A549 (cell line): ENCODE data around the gene TMSB10. TPM values are rescaled to one million over a fixed set of nuclear protein-coding genes. Genes with fewer than 3 reads are reported as not detected.
A peak's percentile ranks its signal among the peaks of the same experiment; 100 is the strongest.

Experiments
- ATAC-seq, 2 experiments: fragments of 200-7000 bp in 1 of 2; fragments of >200 bp in 1 of 2; cut with Nextera tagmentation in 1 of 2; cut with Tn5 transposase in 1 of 2; 3 replicates each; pipeline versions ENCODE4 v1.8.0 to v1.9.1; 2018 to 2020; ENCODE audit warnings: mild to moderate bottlenecking in 1 of 2, moderate library complexity in 1 of 2
- CTCF ChIA-PET: fragments of 300-600 bp; sonication (Branson Sonifier 250); formaldehyde crosslinking; extraction: SDS; loops from one replicate; lab custom pipeline; 2021; ENCODE audit warnings: antibody characterized with exemption, inconsistent platforms; lab: Yijun Ruan, JAX
- POLR2A ChIA-PET: fragments of 350-600 bp; formaldehyde crosslinking; extraction: SDS; loops from one replicate; lab custom pipeline; 2021; ENCODE audit warnings: antibody characterized with exemption, inconsistent platforms; lab: Yijun Ruan, JAX
- DNase-seq, 2 experiments: peaks; one replicate each; pipeline versions ENCODE4 v3.0.0 to v3.0.0-alpha.2; 2011 to 2016; ENCODE audit warnings: low read depth in 1 of 2, low spot score in 1 of 2
- FAIRE-seq: peaks from 2 replicates; lab custom pipeline; 2011; peaks lifted over from hg19 to GRCh38; lab: Jason Lieb, UNC
- H3K27ac ChIP-seq, 2 experiments: fragments of >200 bp; sonication (Bioruptor Twin); formaldehyde crosslinking; 3 replicates each; pipeline ENCODE4 v1.5.1; 2016 to 2017
- H3K4me1 ChIP-seq: fragments of >200 bp; sonication (Bioruptor Twin); formaldehyde crosslinking; 3 replicates; pipeline ENCODE4 v1.6.1; 2016
- H3K4me2 ChIP-seq: fragments of >200 bp; sonication (Bioruptor Twin); formaldehyde crosslinking; 3 replicates; pipeline ENCODE4 v1.6.1; 2016
- H3K4me3 ChIP-seq: fragments of >200 bp; sonication (Bioruptor Twin); formaldehyde crosslinking; 3 replicates; pipeline ENCODE4 v1.5.1; 2016
- H3K9me3 ChIP-seq: fragments of >200 bp; sonication (Bioruptor Twin); formaldehyde crosslinking; 3 replicates; pipeline ENCODE4 v1.6.1; 2016
- BHLHE40 ChIP-seq: IDR thresholded peaks from 2 replicates; pipeline ENCODE4 v1.6.1; 2012; ENCODE audit warnings: low read depth, low read length, inconsistent platforms
- CBX2 ChIP-seq: fragments of 200-600 bp; sonication (generic); IDR thresholded peaks from 2 replicates; pipeline ENCODE4 v1.6.1; 2016; ENCODE audit warnings: low read depth, mild to moderate bottlenecking, borderline replicate concordance
- CEBPB ChIP-seq, 2 experiments: fragments of >200 bp in 1 of 2; sonication (Bioruptor Twin) in 1 of 2; formaldehyde crosslinking in 1 of 2; IDR thresholded peaks; 2 replicates each; pipeline ENCODE4 v1.6.1; 2012 to 2016
- CHD4 ChIP-seq: fragments of 200-600 bp; sonication (generic); IDR thresholded peaks from 2 replicates; pipeline ENCODE4 v1.6.1; 2016; ENCODE audit warnings: antibody characterized with exemption, mild to moderate bottlenecking, borderline replicate concordance
- EP300 ChIP-seq, 2 experiments: fragments of >200 bp; sonication (Bioruptor Twin); formaldehyde crosslinking; IDR thresholded peaks; 2 replicates in 1 of 2; 3 replicates in 1 of 2; pipeline ENCODE4 v1.6.1; 2016 to 2017
- ESRRA ChIP-seq: fragments of 150-350 bp; IDR thresholded peaks from 2 replicates; pipeline ENCODE4 v1.6.1; 2014; ENCODE audit warnings: mild to moderate bottlenecking, low read length, borderline replicate concordance
- FOSL2 ChIP-seq, 2 experiments: fragments of 450-650 bp in 1 of 2; fragments of >200 bp in 1 of 2; sonication (Bioruptor Twin) in 1 of 2; formaldehyde crosslinking; IDR thresholded peaks; 2 replicates each; pipeline versions ENCODE4 v1.5.0 to v1.6.1; 2016 to 2020; ENCODE audit warnings: mild to moderate bottlenecking in 1 of 2, moderate library complexity in 1 of 2
- FOXS1 ChIP-seq: fragments of 250-450 bp; sonication (Bioruptor Pico); IDR thresholded peaks from 2 replicates; pipeline ENCODE4 v1.5.0; 2020; ENCODE audit warnings: mild to moderate bottlenecking, moderate library complexity
- HEYL ChIP-seq: fragments of 250-450 bp; sonication (Bioruptor Pico); IDR thresholded peaks from 2 replicates; pipeline ENCODE4 v1.8.0; 2021; ENCODE audit warnings: mild to moderate bottlenecking, moderate library complexity
- HOXA7 ChIP-seq: fragments of 250-450 bp; sonication (Bioruptor Pico); IDR thresholded peaks from 2 replicates; pipeline ENCODE4 v1.5.0; 2020; ENCODE audit warnings: mild to moderate bottlenecking, moderate library complexity
- JUNB ChIP-seq: fragments of >200 bp; sonication (Bioruptor Twin); formaldehyde crosslinking; IDR thresholded peaks from 2 replicates; pipeline ENCODE4 v1.6.1; 2016
- KDM5A ChIP-seq: fragments of 200-600 bp; sonication (generic); IDR thresholded peaks from 2 replicates; pipeline ENCODE4 v1.6.1; 2016; ENCODE audit warnings: antibody characterized with exemption, mild to moderate bottlenecking
- MAX ChIP-seq: IDR thresholded peaks from 2 replicates; pipeline ENCODE4 v1.6.1; 2012
- MYC ChIP-seq: IDR thresholded peaks from 2 replicates; pipeline ENCODE4 v1.6.1; 2012; ENCODE audit warnings: mild to moderate bottlenecking, inconsistent platforms, low read length, improper control_type of control experiment, borderline replicate concordance
- NPAS2 ChIP-seq: fragments of 250-450 bp; sonication (Bioruptor Pico); IDR thresholded peaks from 2 replicates; pipeline ENCODE4 v1.8.0; 2022; ENCODE audit warnings: mild to moderate bottlenecking, moderate library complexity, borderline replicate concordance
- PBX3 ChIP-seq: IDR thresholded peaks from 2 replicates; pipeline ENCODE4 v1.6.1; 2012
- PHF8 ChIP-seq: fragments of 200-600 bp; sonication (generic); IDR thresholded peaks from 2 replicates; pipeline ENCODE4 v1.6.1; 2016; ENCODE audit warnings: low read depth, mild to moderate bottlenecking, antibody characterized with exemption, moderate library complexity, borderline replicate concordance
- POLR2AphosphoS2 ChIP-seq: conservative IDR thresholded peaks from 2 replicates; pipeline ENCODE4 v1.6.1; 2012; ENCODE audit warnings: low read length, improper control_type of control experiment, inconsistent platforms
- RCOR1 ChIP-seq: fragments of 150-350 bp; IDR thresholded peaks from 2 replicates; pipeline ENCODE4 v1.6.1; 2014; ENCODE audit warnings: antibody characterized with exemption, low read length, low read depth
- RNF2 ChIP-seq: fragments of 200-600 bp; sonication (generic); IDR thresholded peaks from 2 replicates; pipeline ENCODE4 v1.6.1; 2016; ENCODE audit warnings: low read depth, mild to moderate bottlenecking, antibody characterized with exemption, moderate library complexity, borderline replicate concordance
- TP53 ChIP-seq: fragments of 250-450 bp; sonication (Bioruptor Pico); IDR thresholded peaks from 2 replicates; pipeline ENCODE4 v1.5.0; 2021; ENCODE audit warnings: mild to moderate bottlenecking, moderate library complexity
- ZFP36 ChIP-seq: fragments of 450-650 bp; IDR thresholded peaks from 2 replicates; pipeline ENCODE4 v1.6.1; 2014; ENCODE audit warnings: borderline replicate concordance; ENCODE audit not compliant: partially characterized antibody
- WGBS: methylation state at CpG from one replicate; pipeline ENCODE4 v1.1.6; 2017; ENCODE audit errors: missing lambda C conversion rate; 5-methylcytosine and 5-hydroxymethylcytosine counted together
- polyA plus RNA-seq, 4 experiments: library from polyadenylated mRNA; depleted of rRNA in 3 of 4; stranded (reverse); fragments of >200 nt; fragmentation: RNase III in 1 of 4; extraction: RNeasy Plus Mini Kit Qiagen cat#74134 plus additional on column Dnase treatment in 1 of 4; gene quantifications; 2 replicates in 3 of 4; 3 replicates in 1 of 4; pipeline ENCODE4 v1.2.3, GENCODE V29; 2011 to 2017
- TF ChIP-seq, protein P1 (sequence below): IDR thresholded peaks from 2 replicates; pipeline ENCODE4 v1.6.1; 2012; ENCODE audit warnings: low read depth, borderline replicate concordance
- TF ChIP-seq, protein P2 (sequence below): fragments of 450-650 bp; IDR thresholded peaks from 2 replicates; pipeline ENCODE4 v1.6.1; 2014; ENCODE audit warnings: antibody characterized with exemption

Gene TMSB10
- polyA plus RNA-seq, 2 of the 4 experiments (the other 2 are of a cell fraction), result 3,109 to 7,015 TPM

- WGBS, result 82% methylated on average over 9 of the region's 9 CpGs
- Histone ChIP-seq H3K4me2 (0 out of 3 replicates have a peak overlapping the region, but pooled peaks have one; percentile 11), H3K4me3 (no peak overlapping the region), H3K27ac (peak overlapping the region in 1 of 2 experiments; percentile 43; a peak in 4 of 6 replicates), H3K9me3 (no peaks in the 10 kb centered on the region), H3K4me1 (peaks cover 15% of the 10 kb centered on the region)
- ATAC-seq (peak in 1 of 2 experiments; percentile 39; a peak in 3 of 6 replicates), DNase-seq (peak in 1 of 2 experiments; percentile 49), FAIRE-seq (no peak)
- TF ChIP-seq RNF2 (no peak), PHF8 (no peak), TP53 (CRISPR knock-in tag) (no peak), POLR2AphosphoS2 (no peak), BHLHE40 (no peak), CBX2 (no peak), JUNB (no peak), HOXA7 (CRISPR knock-in tag) (no peak), EP300 (IDR thresholded peaks at IDR 0.05) (no peak), NPAS2 (CRISPR knock-in tag) (no peak), CHD4 (no peak), FOXS1 (CRISPR knock-in tag) (no peak), MAX (peak; percentile 65), HEYL (CRISPR knock-in tag) (no peak), CEBPB (IDR thresholded peaks at IDR 0.05) (no peak)
- TF ChIP-seq, protein P1, sequence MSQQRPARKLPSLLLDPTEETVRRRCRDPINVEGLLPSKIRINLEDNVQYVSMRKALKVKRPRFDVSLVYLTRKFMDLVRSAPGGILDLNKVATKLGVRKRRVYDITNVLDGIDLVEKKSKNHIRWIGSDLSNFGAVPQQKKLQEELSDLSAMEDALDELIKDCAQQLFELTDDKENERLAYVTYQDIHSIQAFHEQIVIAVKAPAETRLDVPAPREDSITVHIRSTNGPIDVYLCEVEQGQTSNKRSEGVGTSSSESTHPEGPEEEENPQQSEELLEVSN, result 0 out of 2 replicates have a peak, but pooled peaks have one; percentile 51
- ChIA-PET CTCF (interaction anchor here (0.7 to 16.4 kb wide), 5 partner anchors 12 to 92 kb away, joined by 3 to 260 read pairs (median 3); no protein-coding TSS in a partner anchor), POLR2A (interaction anchor here (1.0 kb wide), 1 partner anchor 14 kb away, joined by 3 read pairs; no protein-coding TSS in a partner anchor)
These were observed 34.1 kb downstream of the TMSB10 start for GRCh38 chr2:84939426-84940087.

- Histone ChIP-seq H3K4me1 (peaks cover 20% of the 10 kb centered on the region), H3K4me2 (no peak overlapping the region), H3K27ac (peak overlapping the region in 1 of 2 experiments; percentile 43; a peak in 4 of 6 replicates), H3K4me3 (no peak overlapping the region), H3K9me3 (no peaks in the 10 kb centered on the region)
- DNase-seq (no peak), ATAC-seq (no peak), FAIRE-seq (no peak)
- TF ChIP-seq MYC (no peak), FOSL2 (IDR thresholded peaks at IDR 0.05) (no peak), FOSL2 (CRISPR knock-in tag; IDR thresholded peaks at IDR 0.05) (no peak), KDM5A (no peak), ESRRA (no peak), RCOR1 (no peak), POLR2AphosphoS2 (no peak), ZFP36 (no peak), PBX3 (no peak)
- TF ChIP-seq, protein P2, sequence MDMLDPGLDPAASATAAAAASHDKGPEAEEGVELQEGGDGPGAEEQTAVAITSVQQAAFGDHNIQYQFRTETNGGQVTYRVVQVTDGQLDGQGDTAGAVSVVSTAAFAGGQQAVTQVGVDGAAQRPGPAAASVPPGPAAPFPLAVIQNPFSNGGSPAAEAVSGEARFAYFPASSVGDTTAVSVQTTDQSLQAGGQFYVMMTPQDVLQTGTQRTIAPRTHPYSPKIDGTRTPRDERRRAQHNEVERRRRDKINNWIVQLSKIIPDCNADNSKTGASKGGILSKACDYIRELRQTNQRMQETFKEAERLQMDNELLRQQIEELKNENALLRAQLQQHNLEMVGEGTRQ, result no peak
- ChIA-PET POLR2A (interaction anchor here (1.0 kb wide), 1 partner anchor 14 kb away, joined by 3 read pairs; no protein-coding TSS in a partner anchor), CTCF (interaction anchor here (0.6 to 16.4 kb wide), 7 partner anchors 12 to 58 kb away, joined by 3 to 260 read pairs (median 3); no protein-coding TSS in a partner anchor)
- 89% methylated on average over 3 of the region's 3 CpGs for WGBS
These were observed 34.6 kb downstream of the TMSB10 start for GRCh38 chr2:84940088-84940470.
